AG04450 (cell line): ENCODE data around the gene OTULINL. TPM values are rescaled to one million over a fixed set of nuclear protein-coding genes. Genes with fewer than 3 reads are reported as not detected.

ENCODE experiments used
- CTCF ChIA-PET: fragments of 300-600, 350-600 bp; formaldehyde crosslinking; extraction: SDS; loops from one replicate; lab custom pipeline; 2022; ENCODE audit warnings: antibody characterized with exemption, inconsistent platforms; lab: Charles Lee
- POLR2A ChIA-PET: fragments of 350-600 bp; formaldehyde crosslinking; extraction: SDS; loops from one replicate; lab custom pipeline; 2021; ENCODE audit warnings: antibody characterized with exemption, inconsistent platforms; lab: Yijun Ruan, JAX
- DNase-seq: peaks from one replicate; pipeline ENCODE4 v3.0.0-alpha.2; 2011; ENCODE audit warnings: low read depth, low spot score
- H3K27ac ChIP-seq: one replicate; pipeline ENCODE4 v1.5.1; 2012; ENCODE audit warnings: low read depth, low read length, control low read depth
- H3K27me3 ChIP-seq: one replicate; pipeline ENCODE4 v1.6.0; 2012; ENCODE audit warnings: low read length; ENCODE audit not compliant: control insufficient read depth, insufficient read depth
- H3K4me3 ChIP-seq: 2 replicates; pipeline ENCODE4 v1.5.1; 2011; ENCODE audit warnings: mild to moderate bottlenecking, low read depth, low read length, control low read depth
- H3K9me3 ChIP-seq: 2 replicates; pipeline ENCODE4 v1.5.1; 2012; ENCODE audit warnings: low read length; ENCODE audit not compliant: control insufficient read depth, insufficient read depth
- CTCF ChIP-seq: IDR thresholded peaks from 2 replicates; pipeline ENCODE4 v1.5.1; 2011; ENCODE audit warnings: low read depth, low read length, control low read depth, inconsistent platforms
- polyA plus RNA-seq: library from polyadenylated mRNA; depleted of rRNA; stranded (reverse); fragments of >200 nt; gene quantifications from 2 replicates; pipeline ENCODE4 v1.2.3, GENCODE V29; 2011

The OTULINL gene
- polyA plus RNA-seq, 1 experiment: 0.21 TPM

DNA sequence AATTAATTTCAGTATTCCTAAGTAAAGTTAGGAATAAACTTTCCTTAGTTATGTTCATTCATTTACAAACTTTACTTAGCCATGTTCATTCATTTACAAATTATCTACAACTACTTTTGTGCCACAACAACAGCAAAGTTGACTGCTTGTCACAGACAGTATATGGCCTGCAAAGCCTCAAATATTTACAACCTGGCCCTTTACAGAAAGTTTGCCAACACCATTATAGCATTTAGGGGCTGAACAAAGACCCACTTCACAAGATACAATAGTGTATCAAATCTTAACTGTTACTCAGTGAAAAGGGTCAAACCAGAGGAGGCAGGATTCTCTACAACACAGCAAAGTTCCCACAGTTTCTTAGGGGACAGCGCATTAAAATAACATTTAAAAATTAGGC, 9.7 kb upstream of the OTULINL start:
- DNase-seq: no peak
- TF ChIP-seq CTCF: no peak
- no peak overlapping the region for H3K4me3 ChIP-seq
- ChIA-PET CTCF (no interaction called here), POLR2A (no interaction called here)
- peaks cover 14% of the 10 kb centered on the region for H3K27me3 ChIP-seq
- H3K27ac ChIP-seq: no peak overlapping the region
- H3K9me3 ChIP-seq: no peaks in the 10 kb centered on the region; the same call in 1 of the 2 replicates

DNA sequence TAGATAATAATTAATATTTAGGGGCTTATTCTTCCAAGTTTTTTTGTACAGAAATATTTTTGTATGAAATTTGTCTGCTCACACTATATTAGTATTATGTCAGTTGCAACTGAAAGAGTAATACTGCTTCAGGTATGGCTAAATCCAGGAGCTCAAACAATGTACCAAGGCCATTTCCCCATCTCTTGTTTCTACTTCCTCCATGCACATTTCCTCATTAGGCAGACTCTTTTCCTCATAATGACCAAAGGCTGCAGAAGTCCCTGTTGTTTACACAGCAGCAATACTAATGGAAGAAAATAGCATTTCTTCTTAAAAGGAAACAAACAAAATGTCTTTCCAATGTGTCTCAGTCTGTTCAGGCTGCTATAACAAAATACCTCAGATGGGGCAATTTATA, 9.2 kb upstream of the OTULINL start:
- no peak for DNase-seq
- ChIA-PET POLR2A (no interaction called here), CTCF (no interaction called here)
- no peak overlapping the region for H3K4me3 ChIP-seq
- peaks cover 2% of the 10 kb centered on the region; the same call in 1 of the 2 replicates for H3K9me3 ChIP-seq
- H3K27ac ChIP-seq: no peak overlapping the region
- TF ChIP-seq CTCF: no peak
- H3K27me3 ChIP-seq: peaks cover 13% of the 10 kb centered on the region

GRCh38 chr5:14572836-14573235, 8.8 kb upstream of the OTULINL start:
- Histone ChIP-seq H3K9me3 (peaks cover 3% of the 10 kb centered on the region; the same call in 1 of the 2 replicates), H3K27me3 (peaks cover 11% of the 10 kb centered on the region), H3K4me3 (no peak overlapping the region), H3K27ac (no peak overlapping the region)
- POLR2A ChIA-PET: no interaction called here
- no peak for TF ChIP-seq CTCF
- CTCF ChIA-PET: no interaction called here
- no peak for DNase-seq

GRCh38 chr5:14574096-14574495, 7.5 kb upstream of the OTULINL start:
- no peak overlapping the region for H3K4me3 ChIP-seq
- no peak overlapping the region for H3K27ac ChIP-seq
- peaks cover 3% of the 10 kb centered on the region; the same call in 1 of the 2 replicates for H3K9me3 ChIP-seq
- ChIA-PET CTCF (interaction anchor here (0.6 kb wide), 1 partner anchor 29 kb away, joined by 4 read pairs; no protein-coding TSS in a partner anchor), POLR2A (no interaction called here)
- no peak for TF ChIP-seq CTCF
- peaks cover 11% of the 10 kb centered on the region for H3K27me3 ChIP-seq
- DNase-seq: no peak

DNA sequence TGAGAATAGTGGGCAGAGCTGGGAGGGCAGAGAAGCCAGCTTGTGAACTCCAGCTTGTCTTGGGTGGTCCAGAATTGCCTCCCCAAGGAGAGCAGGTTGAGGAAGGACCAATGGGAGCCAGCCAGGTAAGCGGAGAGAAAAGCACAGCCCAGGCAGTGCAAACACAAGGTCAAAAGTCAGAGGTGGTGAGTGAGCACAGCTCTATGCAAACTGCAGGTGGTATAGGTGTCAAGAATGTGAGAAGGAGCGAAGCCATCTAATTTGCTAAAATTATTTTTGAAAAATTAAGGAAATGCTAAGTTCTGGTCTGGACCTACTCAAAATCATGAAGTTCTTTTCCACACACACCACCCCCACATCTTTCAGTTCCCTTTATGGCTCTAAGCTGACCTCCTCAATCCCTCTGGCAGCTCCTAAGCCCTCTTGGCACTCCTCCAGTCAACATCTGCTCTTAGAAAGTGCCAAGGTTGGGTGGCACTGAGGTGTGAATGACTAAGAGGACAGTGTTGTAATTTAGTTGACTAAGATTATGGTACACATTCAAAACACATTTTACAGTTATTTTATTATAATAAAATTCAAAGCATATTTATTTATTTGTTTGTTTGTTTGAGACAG, 6.6 kb upstream of the OTULINL start:
- CTCF ChIA-PET: interaction anchor here (0.6 kb wide), 1 partner anchor 438 kb away, joined by 6 read pairs; no protein-coding TSS in a partner anchor
- Histone ChIP-seq H3K4me3 (no peak overlapping the region), H3K27ac (no peak overlapping the region), H3K27me3 (peaks cover 16% of the 10 kb centered on the region), H3K9me3 (peaks cover 3% of the 10 kb centered on the region; the same call in 1 of the 2 replicates)
- DNase-seq: no peak
- POLR2A ChIA-PET: no interaction called here
- TF ChIP-seq CTCF: no peak
